ENCODE measurements around the gene LGALS7.
A peak's percentile ranks its signal among the peaks of the same experiment; 100 is the strongest.
"Not testable (repeated sequence)": the region's sequence is repeated elsewhere in the genome, so short reads cannot be mapped to it uniquely, and the experiment has no call there.

The LGALS7 gene

GRCh38 chr19:38807374-38808098 lies 34.2 kb upstream of the LGALS7 start:
- H3K4me3 Mint-ChIP-seq; H3K27me3 Mint-ChIP-seq; DNase-seq; H3K9me3 Mint-ChIP-seq; H3K27ac Mint-ChIP-seq; ATAC-seq (replicated peaks): not testable (repeated sequence)
- peaks cover 12 to 13% of the 10 kb centered on the region in 2 donors for H3K4me1 Mint-ChIP-seq
- H3K36me3 Mint-ChIP-seq: peaks cover 4 to 25% of the 10 kb centered on the region in 2 donors

DNA sequence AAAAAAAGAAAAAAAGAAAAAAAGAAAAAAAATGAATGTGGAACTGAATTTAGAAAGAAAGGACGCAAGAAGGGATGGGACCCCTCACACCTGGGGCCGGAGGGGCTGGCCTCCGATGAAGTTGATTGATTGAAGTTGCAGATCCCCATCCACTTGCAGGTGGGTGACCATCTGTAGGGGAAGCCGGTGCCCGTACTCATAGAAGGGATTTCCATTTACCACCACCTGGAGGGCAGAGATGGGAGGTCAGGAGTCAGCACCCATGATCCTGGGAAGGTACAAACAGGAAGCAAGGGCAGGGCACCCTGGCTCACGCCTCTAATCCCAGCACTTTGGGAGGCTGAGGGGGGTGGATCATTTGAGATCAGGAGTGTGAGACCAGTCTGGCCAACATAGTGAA lies 33.1 kb upstream of the LGALS7 start:
- H3K27me3 Mint-ChIP-seq: no peaks in the 10 kb centered on the region
- H3K36me3 Mint-ChIP-seq: peaks cover 4 to 25% of the 10 kb centered on the region in 2 donors
- H3K27ac Mint-ChIP-seq: no peak overlapping the region
- ATAC-seq (replicated peaks) (no peak), DNase-seq (no peak)
- peaks cover 12 to 13% of the 10 kb centered on the region in 2 donors for H3K4me1 Mint-ChIP-seq
- no peaks in the 10 kb centered on the region for H3K9me3 Mint-ChIP-seq
- no peak overlapping the region for H3K4me3 Mint-ChIP-seq

DNA sequence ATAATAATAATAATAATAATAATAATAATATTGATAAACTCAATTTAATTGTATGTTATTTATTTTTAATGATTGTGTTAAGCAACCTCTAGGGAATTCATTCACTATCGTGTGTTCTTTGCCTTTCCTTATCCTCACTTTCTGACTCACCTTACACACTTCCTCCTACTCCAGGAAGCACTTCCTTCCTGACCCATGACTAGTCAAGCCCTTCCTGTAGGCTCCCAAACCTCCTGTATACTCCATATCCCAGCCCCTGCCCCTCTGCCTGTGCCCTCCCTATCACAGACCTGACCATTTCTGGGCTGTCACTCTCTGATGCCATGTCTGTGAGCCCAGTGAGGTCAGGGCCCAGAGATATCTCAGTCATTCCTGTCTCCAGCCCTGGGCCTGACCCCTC lies 31.9 kb upstream of the LGALS7 start:
- Mint-ChIP-seq H3K27ac (no peak overlapping the region), H3K4me3 (no peak overlapping the region), H3K9me3 (no peaks in the 10 kb centered on the region), H3K36me3 (peaks cover 4 to 25% of the 10 kb centered on the region in 2 donors), H3K27me3 (no peaks in the 10 kb centered on the region), H3K4me1 (peaks cover 12 to 13% of the 10 kb centered on the region in 2 donors)
- ATAC-seq (replicated peaks): no peak
- DNase-seq: no peak

- DNase-seq: no peak
- no peak for ATAC-seq (replicated peaks)
- H3K27ac Mint-ChIP-seq: no peak overlapping the region
- no peak overlapping the region for H3K4me3 Mint-ChIP-seq
- H3K27me3 Mint-ChIP-seq: no peaks in the 10 kb centered on the region
- peaks cover 4 to 19% of the 10 kb centered on the region in 2 donors for H3K36me3 Mint-ChIP-seq
- H3K9me3 Mint-ChIP-seq: no peaks in the 10 kb centered on the region
- H3K4me1 Mint-ChIP-seq: peaks cover 10 to 13% of the 10 kb centered on the region in 2 donors
Measured at GRCh38 chr19:38803543-38803942, 30.2 kb upstream of the LGALS7 start.

GRCh38 chr19:38801359-38802095 lies 28.2 kb upstream of the LGALS7 start:
- Mint-ChIP-seq H3K9me3 (no peaks in the 10 kb centered on the region), H3K27me3 (no peaks in the 10 kb centered on the region), H3K4me3 (no peak overlapping the region), H3K27ac (no peak overlapping the region), H3K4me1 (peaks cover 4 to 6% of the 10 kb centered on the region in 2 donors), H3K36me3 (peaks cover 4 to 10% of the 10 kb centered on the region in 2 donors)
- no peak for ATAC-seq (replicated peaks)
- DNase-seq: no peak

DNA sequence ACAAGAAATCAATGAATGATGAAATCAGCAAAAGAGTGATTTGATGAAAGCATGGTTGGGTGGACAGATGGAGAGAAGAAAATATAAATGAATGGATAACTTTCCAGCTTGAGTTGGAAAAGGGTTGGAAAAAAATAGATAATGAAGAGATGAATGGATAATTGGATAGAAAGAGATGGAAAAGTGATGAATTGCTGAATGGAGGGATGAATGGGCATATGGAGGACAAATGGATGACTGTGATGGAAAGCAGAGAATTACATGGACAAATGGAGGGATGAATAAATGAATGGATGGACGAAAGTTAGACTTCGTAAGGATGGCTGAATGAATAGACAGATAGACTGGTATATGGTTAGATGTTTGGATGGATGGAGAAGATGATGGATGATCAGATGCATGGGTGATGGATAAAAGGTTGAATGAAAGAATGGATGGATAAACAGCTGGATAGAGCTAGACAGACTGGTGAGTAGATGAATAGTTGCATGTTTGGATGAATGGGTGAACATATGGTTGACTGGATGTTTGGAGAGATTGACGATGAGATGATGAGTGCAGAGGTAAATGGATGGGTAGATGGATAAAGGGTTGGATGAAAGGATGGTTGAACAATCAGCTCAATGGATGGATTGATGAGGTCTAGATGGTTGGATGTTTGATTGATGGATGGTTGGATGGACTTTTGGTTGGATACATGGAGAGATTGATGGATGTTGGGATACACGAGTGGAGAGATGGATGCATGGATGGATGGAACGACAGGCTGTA lies 27.4 kb upstream of the LGALS7 start:
- no peak for ATAC-seq (replicated peaks)
- H3K27me3 Mint-ChIP-seq: no peaks in the 10 kb centered on the region
- peaks cover 4 to 6% of the 10 kb centered on the region in 2 donors for H3K4me1 Mint-ChIP-seq

GRCh38 chr19:38799104-38799503 lies 25.8 kb upstream of the LGALS7 start:
- DNase-seq (no peak), ATAC-seq (replicated peaks) (no peak)
- peaks cover 0 to 2% of the 10 kb centered on the region in 2 donors for H3K36me3 Mint-ChIP-seq
- no peaks in the 10 kb centered on the region for H3K9me3 Mint-ChIP-seq
- no peak overlapping the region for H3K4me3 Mint-ChIP-seq
- no peaks in the 10 kb centered on the region for H3K4me1 Mint-ChIP-seq
- no peaks in the 10 kb centered on the region for H3K27me3 Mint-ChIP-seq
- H3K27ac Mint-ChIP-seq: no peak overlapping the region

More for the DNA sequence above, 27.4 kb upstream of the LGALS7 start:
- Mint-ChIP-seq H3K27ac (no peak overlapping the region), H3K9me3 (no peaks in the 10 kb centered on the region), H3K4me3 (no peak overlapping the region), H3K36me3 (peaks cover 2 to 10% of the 10 kb centered on the region in 2 donors)
- no peak for DNase-seq

GRCh38 chr19:38797781-38798180 lies 24.5 kb upstream of the LGALS7 start:
- not testable (repeated sequence) for H3K9me3 Mint-ChIP-seq; H3K4me1 Mint-ChIP-seq; H3K27me3 Mint-ChIP-seq; ATAC-seq (replicated peaks); H3K36me3 Mint-ChIP-seq; H3K27ac Mint-ChIP-seq; DNase-seq; H3K4me3 Mint-ChIP-seq

GRCh38 chr19:38796154-38796553 lies 22.8 kb upstream of the LGALS7 start:
- no peak overlapping the region for H3K27ac Mint-ChIP-seq
- H3K9me3 Mint-ChIP-seq: no peaks in the 10 kb centered on the region
- H3K4me3 Mint-ChIP-seq: no peak overlapping the region
- no peaks in the 10 kb centered on the region for H3K36me3 Mint-ChIP-seq
- no peaks in the 10 kb centered on the region for H3K27me3 Mint-ChIP-seq
- ATAC-seq (replicated peaks): no peak
- H3K4me1 Mint-ChIP-seq: peaks cover 0 to 1% of the 10 kb centered on the region in 2 donors
- no peak for DNase-seq

DNA sequence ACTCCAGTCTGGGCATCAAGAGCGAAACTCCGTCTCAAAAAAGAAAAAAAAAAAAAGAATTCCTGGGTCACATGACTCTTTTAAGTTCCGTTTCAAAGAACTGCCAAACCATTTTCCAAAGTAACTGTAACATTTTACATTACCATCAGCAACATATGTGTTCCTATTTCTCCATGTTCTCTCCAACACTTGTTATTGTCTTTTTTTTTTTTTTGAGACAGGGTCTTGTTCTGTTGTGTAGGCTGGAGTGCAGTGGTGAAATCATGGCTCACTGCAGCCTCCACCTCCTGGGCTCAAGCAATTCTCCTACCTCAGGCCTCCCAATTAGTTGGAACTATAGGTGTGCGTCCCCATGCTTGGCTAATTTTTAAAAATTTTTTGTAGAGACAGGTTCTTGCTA lies 22.2 kb upstream of the LGALS7 start:
- Mint-ChIP-seq H3K27ac (no peak overlapping the region), H3K4me3 (no peak overlapping the region), H3K36me3 (no peaks in the 10 kb centered on the region), H3K9me3 (no peaks in the 10 kb centered on the region), H3K27me3 (no peaks in the 10 kb centered on the region), H3K4me1 (peaks cover 0 to 1% of the 10 kb centered on the region in 2 donors)
- ATAC-seq (replicated peaks): no peak
- DNase-seq: no peak

DNA sequence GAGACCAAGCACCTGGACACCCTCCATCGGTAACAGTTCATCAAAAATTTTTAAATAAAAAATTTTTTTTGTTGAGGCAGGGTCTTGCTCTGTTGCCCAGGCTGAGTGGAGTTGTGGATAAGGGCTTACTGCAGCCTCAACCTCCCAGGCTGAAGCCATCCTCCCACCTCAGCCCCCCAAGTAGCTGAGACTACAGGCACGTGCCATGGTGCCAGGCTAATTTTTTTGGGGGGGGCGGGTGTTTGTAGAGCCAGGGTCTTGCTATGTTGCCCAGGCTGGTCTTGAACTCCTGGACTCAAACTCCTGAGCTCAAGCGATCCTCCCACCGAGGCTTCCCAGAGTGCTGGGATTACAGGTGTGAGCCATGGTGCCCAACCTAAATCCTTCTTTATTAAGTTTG lies 20.4 kb upstream of the LGALS7 start:
- Mint-ChIP-seq H3K27me3 (no peaks in the 10 kb centered on the region), H3K9me3 (no peaks in the 10 kb centered on the region), H3K4me1 (peaks cover 0 to 1% of the 10 kb centered on the region in 2 donors), H3K36me3 (no peaks in the 10 kb centered on the region), H3K4me3 (no peak overlapping the region), H3K27ac (no peak overlapping the region)
- DNase-seq: no peak
- ATAC-seq (replicated peaks): no peak

DNA sequence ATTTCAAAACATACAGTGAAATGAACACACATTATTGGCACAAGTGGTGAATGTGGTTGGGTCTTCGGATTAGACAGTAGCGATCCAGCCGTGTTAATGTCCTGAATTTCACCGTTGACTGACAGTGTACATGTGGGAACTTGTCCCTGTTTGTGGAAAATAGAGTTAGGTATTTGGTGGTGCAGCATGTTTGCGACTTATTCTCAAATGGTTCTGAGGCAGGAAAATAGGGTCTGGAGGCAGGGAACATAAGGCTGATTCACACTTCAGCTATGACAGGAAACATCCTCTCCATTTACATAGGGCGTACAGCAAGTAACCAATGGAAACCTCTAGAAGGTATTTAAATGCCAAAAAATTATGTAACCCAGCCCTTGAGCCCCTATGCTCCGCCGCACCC lies 19.9 kb upstream of the LGALS7 start:
- H3K4me1 Mint-ChIP-seq: peaks cover 0 to 1% of the 10 kb centered on the region in 2 donors
- peak overlapping the region in 1 of 2 donors; percentile 77 for H3K4me3 Mint-ChIP-seq
- H3K27me3 Mint-ChIP-seq: no peaks in the 10 kb centered on the region
- no peak for DNase-seq
- H3K9me3 Mint-ChIP-seq: no peaks in the 10 kb centered on the region
- no peaks in the 10 kb centered on the region for H3K36me3 Mint-ChIP-seq
- no peak overlapping the region for H3K27ac Mint-ChIP-seq
- no peak for ATAC-seq (replicated peaks)

- Mint-ChIP-seq H3K27me3 (no peaks in the 10 kb centered on the region), H3K36me3 (no peaks in the 10 kb centered on the region), H3K27ac (no peak overlapping the region), H3K4me3 (peak overlapping the region; percentile 75 to 77), H3K9me3 (no peaks in the 10 kb centered on the region), H3K4me1 (peaks cover 0 to 1% of the 10 kb centered on the region in 2 donors)
- DNase-seq (peak; percentile 49), ATAC-seq (replicated peaks) (peak; percentile 67 to 69)
Measured at GRCh38 chr19:38792250-38793111, 19.2 kb upstream of the LGALS7 start.

All from stimulated activated naive B cell treated with anti-CD40 and anti-IgM and Interleukin-4, amounts not matched to agents 10 μg/mL and 1 μg/mL and 100 μg/mL, for 72 hours (primary cell).